OCI-M2 (cell line): ENCODE data around the gene CCNH.

ENCODE experiments used
- DNase-seq: peaks from one replicate; lab custom pipeline; 2025; ENCODE audit not compliant: unreplicated experiment; lab: John Stamatoyannopoulos, UW

CCNH gene

GRCh38 chr5:87412630-87413342 lies at the start of gene CCNH:
Gene CCNH, minus strand, starts transcription at chr5:87412930. Its CDS starts 136 bp downstream, at chr5:87412794.
- DNase-seq = peak; percentile 92

DNA sequence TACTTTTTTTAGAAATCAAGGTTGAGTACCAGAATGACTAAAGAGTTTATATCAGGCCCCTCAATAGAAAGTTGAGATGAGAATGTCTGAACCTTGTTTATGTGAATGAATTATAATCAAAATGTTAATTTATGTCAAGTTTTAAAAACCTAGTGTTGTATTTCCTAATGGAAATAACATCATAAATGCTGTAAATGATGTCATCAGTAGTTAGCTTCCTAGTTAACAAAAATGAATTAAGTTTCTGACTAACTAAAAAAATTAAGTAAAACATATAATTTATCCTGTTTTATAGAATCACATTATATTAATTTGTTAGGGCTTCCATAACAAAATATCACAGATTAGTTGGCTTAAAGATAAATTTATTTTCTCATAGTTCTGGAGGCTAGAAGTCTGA lies 45.0 kb upstream of the CCNH start:
- no peak for DNase-seq

DNA sequence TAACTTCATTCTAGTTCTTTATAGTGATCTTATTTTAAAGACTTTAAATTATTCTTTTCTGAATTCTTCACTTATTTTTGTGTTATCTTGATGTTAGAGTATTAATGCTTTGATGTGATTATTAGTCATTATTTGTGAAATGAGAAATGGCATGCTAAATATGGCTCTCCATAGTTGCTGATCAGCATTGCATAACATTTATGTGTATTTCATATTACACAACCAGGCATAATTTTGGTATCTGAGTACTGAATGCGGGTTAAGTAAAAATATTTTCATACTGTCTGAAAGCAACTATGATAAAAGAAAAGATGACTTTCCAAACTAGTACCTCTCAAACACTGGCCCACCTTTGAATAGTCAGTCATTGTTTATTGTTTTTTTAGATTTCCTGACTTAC lies 41.1 kb upstream of the CCNH start:
- DNase-seq = no peak

DNA sequence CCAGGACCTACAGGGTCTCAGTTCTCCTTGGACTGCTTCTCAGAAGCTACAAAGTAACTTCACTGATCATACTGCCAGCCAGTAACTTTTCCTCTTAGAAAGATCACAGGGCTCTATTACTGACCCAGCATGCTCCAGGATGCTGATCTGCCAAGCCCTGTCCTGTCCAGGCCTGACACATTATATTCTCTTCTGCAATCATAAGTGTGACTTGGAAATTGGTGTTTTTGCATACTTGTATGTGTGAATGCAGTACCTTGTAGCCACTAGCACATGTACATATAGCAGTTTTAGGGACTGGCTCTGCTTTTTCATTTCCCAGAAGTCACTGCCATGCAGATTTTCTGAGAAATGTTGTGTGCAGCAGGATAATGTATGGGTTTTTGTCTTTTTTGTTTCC lies 40.1 kb upstream of the CCNH start:
- DNase-seq = no peak

DNA sequence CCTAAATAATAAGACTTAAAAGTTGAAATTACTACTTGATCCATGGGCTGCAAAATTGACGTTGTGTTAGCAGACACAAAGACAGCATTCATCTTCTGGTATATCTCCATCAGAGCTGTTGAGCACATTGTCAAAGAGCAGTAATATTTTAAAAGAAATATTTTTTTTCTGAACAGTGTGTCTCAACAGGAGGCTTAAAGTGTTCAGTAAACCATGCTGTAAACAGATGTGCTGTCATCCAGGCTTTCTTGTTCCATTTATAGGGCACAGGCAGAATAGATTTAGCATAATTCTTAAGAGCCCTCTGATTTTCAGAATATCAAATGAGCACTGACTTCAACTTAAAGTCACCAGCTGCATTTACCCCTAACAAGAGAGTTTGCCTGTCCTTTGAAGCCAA lies 29.7 kb upstream of the CCNH start:
- DNase-seq = no peak

DNA sequence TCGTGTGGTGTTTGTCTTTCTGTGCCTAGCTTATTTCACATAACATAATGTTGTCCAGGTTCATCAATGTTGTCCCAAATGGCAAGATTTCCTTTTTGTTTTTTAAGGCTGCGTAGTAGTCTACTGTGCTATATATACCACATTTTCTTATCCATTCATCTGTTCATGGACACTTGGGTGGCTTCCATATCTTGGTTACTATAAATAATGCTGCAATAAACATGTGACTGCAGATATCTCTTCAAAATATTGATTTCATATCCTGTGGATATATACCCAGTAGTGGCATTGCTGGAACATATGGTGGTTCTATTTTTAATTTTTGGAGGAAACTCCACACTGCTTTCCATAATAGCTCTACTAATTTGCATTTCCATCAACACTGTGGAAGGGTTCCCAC lies 25.5 kb upstream of the CCNH start:
- DNase-seq = no peak

DNA sequence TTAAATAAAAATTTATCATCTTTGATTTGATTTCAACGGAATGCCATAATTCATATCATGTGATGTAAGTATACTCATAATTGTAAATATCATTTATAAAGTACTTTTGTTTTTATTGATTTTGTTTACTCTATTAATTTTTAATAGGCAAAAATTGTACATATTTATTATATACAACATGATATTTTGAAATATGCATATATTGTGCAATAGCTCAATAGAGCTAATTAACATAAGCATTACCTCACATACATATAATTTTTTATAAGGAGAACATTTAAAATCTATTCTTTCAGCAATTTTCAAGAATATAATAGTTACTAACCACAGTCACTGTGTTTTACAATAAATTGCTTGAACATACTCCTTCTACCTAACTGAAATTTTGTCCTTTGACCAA lies 25.0 kb upstream of the CCNH start:
- DNase-seq = no peak

DNA sequence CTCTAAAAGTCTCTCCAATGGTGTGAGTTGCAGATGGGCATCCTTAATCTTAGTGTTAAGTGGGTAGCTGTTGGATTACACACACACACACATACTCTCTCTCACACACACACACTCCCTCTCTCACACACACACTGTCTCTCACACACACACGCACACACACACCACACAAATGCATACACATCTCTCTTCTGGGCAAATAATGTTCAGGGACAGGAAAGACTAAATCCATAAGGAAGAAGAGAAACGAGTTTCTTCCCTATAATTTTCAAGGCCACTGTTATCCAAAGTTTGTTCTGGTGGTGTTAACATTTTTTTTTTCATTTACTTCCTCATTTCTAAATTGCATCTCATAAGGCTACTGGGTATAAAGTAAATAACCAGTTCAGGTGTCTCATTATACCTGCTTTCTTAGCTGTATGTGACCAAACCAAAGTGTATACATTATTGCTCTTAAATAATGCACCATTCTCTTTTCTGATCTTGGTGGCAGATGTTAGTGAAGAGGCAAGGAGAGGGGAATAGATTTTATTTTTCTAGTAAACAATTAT lies 22.5 kb upstream of the CCNH start:
- no peak for DNase-seq

DNA sequence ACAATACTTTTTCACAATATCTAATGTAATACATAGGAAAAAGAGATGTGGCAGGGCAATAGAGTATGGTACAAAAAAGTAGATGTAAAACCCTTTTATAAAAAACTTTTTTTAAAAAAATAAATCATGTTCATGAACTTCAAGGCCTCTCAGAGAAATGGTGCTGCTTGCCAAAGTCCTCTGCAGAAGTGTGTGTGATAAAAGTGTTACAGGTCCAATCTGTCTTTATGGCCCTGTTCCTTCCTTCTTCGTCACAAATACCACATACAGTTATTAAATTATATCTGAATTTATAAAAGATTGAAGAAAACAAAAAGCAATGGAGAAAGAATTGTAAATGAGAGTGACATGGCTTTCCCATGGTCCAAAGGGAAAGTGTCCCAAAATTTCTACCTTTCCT lies 21.7 kb upstream of the CCNH start:
- DNase-seq = no peak

DNA sequence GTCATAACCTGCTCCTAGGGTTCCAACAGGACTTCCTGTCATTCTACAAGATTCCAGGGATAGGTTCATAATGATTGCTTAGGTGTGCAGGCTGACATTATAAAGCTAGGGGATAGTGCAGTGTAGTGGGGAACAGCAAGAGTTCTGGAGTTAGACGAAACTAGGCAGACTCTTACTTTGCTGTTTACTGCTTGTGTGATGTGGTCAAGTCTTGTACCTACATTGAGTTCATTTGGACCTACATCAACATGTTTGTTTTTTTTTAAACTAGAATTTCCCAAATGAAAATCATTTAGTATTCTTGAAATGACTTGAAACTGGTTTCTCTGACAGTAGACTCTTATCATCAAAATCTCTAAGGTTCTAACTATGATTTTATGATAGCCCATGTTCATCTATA lies 21.2 kb upstream of the CCNH start:
- DNase-seq = no peak

DNA sequence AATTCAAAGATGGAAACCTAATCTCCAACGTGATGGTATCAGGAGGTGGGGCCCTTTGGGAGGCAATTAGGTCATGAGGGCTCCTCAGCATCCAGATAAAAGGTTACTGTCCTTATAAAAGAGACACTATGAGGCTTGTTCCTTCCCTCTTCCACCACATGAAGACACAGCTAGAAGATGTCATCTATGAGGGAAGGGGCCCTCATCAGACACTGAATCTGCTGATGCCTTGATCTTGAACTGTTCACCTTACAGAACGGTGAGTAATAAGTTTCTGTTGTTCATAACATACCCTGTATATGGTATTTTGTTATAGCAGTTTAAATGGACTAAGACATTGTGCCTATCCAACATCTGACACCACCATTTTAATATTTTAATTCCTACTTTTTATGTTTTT lies 19.7 kb upstream of the CCNH start:
- no peak for DNase-seq

DNA sequence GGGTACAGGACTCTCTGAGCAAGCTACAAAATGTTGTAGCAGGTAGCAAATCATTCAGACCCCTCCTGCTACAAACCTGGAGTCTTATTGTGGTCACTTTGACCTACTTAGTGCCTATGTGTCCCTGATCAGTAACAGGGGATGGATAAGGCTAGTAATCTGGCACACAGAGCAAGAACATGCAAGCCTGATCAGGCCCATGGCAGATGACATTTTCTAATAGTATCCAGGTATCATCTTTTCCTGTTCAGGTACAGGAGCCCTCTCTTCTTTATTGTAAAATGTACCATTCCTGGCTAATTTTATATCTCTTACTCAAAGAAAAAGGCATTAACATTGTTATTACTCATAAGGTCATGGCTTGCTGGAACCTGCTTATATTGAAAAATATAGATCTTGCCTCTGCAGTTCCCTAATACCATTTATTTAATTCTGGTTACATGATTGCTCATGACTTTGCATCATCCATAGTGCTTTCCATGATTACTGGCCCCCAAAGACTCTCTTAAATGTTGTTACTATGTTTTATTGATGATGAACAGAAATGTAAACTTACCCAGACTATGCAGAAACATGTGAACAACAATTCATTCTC lies 18.2 kb upstream of the CCNH start:
- no peak for DNase-seq

DNA sequence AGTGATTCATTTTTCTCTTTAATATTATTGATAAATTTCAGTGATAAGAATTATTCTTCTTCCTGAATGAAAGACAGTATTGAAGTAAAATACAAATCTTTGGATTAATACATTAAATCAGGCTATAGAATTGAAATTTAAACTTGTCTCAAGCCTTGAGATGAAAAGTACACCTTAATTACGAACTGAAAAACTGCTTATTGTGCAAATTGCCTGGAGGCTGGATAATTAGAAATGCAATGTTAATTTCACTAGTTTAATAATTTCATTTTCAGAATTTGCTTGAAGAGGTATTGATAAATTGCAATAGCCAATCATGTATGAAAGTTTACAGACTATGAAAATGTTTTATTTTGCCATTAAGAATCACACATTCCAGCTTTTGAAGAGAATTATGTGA lies 11.0 kb upstream of the CCNH start:
- no peak for DNase-seq

- DNase-seq = no peak
Measured at GRCh38 chr5:87421307-87421706, 8.6 kb upstream of the CCNH start.

DNA sequence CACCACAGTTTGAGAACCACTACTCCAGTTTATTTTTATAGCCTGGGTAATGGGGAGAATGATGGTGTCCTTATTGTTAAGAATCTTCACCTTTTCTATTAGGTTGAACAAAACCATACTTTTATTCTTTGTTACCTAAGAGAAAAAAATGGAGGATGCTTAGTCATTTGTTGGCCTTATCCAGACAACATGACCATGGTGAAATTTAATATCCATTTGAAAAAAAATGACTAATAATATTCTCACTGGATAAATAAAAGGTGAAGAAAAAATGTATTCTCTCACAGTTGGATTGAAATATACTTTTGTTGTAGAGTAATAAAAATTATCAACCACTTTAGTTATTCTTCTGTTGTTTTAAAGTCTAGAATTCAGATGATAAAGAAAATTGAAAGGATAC lies 5.8 kb upstream of the CCNH start:
- DNase-seq = no peak

DNA sequence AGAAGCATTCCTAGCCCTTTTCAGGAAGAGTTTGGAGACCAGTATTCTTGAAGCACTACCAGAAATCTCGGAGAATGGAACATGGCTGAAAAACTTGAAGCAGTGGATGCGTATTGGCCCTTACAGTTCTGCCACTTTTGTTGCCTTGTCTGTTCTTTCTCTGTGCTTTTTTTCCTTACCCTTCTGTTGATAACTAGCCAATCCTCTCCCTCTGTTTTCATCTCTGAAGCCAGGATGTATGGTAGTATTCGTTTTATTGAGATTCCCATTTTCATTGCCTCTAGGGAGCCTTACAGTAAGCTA lies 564 bp upstream of the CCNH start:
- DNase-seq = no peak

GRCh38 chr5:87411973-87412629 lies 629 bp downstream of the CCNH start:
- DNase-seq = no peak

DNA sequence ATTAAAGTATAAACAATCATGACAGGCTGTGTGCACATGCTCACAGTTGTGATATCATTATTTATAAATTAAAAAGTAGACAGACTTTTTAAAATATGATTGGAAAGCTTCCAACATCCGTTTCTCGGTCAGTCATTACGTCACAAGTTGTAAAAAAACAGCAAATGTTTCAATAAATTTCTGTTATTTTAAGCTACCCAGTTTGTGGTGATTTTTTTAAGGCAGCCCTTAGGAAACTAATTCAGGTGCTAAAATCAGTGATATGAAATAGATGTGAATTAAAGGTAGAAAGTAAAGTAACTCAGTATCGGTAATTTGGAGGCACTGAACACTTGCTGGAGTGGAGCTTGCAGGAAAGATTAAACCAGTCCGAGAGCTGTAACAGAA lies 1.2 kb downstream of the CCNH start:
- DNase-seq = no peak

GRCh38 chr5:87410931-87411330 lies 1.8 kb downstream of the CCNH start:
- DNase-seq = no peak

GRCh38 chr5:87408204-87408603 lies 4.5 kb downstream of the CCNH start:
- DNase-seq = no peak

DNA sequence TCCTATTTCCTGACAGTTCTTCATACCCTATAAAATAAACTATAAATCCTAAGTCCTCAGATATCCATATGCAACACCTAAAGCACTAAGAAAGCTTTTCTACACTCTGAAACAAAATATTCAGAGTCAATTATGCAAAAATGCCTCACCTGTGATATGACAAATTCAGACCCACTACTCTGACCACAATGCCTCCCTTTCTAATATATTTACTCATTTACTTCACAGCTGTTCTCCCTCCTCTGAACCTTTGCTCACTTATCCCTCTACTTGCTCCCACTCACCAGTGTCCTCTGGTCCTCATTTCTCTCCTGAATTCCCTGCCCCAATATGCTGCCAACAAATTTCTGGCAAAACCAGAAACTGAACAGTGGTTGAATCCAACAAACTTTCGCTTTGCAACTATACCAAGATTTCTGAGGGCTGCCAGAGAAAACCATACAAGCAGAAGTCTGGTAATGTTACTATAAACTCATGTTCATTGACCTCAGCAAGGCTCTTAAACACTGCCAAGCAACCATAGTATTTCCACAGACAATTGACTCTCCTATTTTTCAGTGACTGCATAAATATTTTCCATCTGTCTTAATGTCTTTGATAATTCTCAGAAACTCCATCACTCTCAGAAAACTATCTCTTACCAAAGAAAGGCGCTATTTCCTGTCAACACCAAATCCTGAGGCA lies 7.1 kb downstream of the CCNH start:
- no peak for DNase-seq

DNA sequence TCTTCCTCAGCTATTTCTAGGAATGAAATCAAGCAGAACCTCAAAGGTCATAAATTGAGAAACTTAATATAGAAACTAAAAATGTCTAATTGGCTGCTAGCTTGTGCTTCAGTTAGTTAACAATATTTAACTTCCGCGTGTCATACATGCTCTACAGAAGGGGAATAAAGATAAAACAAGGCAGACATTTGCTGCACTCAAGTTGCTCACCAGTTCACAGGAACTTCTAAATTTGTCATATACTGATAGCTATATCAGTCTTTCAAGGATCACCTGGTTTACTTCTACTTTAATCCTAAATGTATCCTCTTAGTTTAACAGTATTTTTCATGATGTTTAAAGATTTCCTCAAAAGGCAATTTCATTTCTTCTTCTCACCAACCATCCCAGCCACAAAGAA lies 8.4 kb downstream of the CCNH start:
- DNase-seq = no peak
